ENCODE data around the gene RAB29.

DNA sequence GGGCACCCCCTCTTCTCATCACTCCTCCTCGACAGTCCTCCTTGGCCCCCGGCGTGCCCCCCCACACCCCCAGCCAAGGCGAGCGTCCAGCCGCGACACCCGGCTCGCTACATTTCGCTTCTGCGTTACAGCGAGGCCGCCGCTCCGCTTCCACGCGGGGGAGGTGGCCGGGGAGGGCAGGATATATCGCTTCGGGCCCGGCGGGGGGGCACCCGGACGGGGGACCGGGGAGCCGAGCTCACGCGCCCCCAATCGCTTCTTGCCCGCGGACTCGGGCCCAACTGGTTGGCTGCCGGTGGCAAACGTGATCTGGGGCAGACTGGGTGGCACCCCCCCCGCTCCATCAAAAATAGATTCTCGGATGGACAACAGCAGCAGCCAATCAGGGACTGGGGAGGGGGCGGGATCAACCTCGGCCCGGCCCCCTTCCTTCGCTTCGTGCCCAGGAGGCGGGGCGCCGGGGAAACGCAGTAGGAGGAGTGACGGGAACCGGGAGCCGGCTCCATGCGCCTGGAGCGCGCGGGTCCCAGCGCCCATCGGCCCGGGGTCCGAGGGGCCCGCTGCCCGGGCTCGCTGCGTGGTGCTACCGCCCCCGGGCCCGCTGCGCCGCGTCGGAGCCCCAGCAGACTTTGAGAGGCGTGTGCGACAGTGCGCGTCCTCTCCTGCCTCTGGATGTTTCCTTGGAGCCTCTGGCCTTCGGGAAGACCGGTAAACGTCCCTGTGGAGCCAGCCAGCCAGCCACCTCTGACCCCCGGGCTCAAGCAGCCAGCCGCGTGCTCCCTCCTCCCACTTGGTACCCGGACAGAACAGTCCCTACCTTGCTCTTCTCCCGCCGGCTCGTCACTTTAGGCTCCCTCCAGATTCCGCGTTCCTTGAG, 37.8 kb upstream of the RAB29 start, which contains the start of gene SLC41A1:
- TF ChIP-seq ISL1 (CRISPR knock-in tag; IDR thresholded peaks at IDR 0.05) (no peak), ARNTL (CRISPR knock-in tag; IDR thresholded peaks at IDR 0.05; ENCODE audit: borderline replicate concordance, low read depth) (no peak), PPARA (CRISPR knock-in tag; IDR thresholded peaks at IDR 0.05; ENCODE audit: borderline replicate concordance) (no peak), ZNF565 (CRISPR knock-in tag; conservative IDR thresholded peaks at IDR 0.05; ENCODE audit: low read depth) (no peak)
